GM21529 (cell line): ENCODE results near the gene PHLDB2.

Source experiments
- ATAC-seq: cut with Tn5 transposase; IDR thresholded peaks from one replicate; pipeline ENCODE4 v1.9.1; 2021; ENCODE audit not compliant: unreplicated experiment

The PHLDB2 gene

DNA sequence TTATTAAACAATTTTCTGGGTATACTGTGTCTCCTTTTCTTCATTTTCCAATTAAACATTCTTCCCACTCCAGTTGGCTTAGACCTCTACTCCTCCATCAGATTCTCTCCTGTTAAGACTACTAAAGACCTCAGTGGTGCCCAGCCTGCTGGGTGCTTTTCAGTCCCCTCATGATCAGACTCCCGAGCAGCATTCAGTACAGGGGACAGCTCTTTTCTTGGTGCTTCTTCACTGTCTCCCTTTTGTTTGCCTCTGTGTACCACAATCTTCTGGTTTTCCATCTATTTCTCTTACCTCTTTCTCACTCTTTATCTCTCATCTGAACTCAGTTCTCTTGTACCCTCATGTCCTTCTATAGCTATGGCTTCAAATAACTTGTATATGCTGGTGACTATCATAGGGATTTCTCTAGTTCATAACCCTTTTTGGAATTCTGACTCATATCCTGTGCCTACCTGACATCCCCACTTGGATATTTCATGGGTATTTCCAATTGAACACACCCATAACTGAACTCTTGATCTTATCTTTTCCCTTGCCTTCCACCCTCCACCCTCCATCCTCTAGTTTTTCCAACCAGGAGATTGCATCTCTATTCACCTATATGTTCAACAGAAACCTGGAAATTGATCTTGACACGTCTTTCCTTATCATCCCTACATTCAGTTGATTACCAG, 64.2 kb downstream of the PHLDB2 start:
- no peak for ATAC-seq

DNA sequence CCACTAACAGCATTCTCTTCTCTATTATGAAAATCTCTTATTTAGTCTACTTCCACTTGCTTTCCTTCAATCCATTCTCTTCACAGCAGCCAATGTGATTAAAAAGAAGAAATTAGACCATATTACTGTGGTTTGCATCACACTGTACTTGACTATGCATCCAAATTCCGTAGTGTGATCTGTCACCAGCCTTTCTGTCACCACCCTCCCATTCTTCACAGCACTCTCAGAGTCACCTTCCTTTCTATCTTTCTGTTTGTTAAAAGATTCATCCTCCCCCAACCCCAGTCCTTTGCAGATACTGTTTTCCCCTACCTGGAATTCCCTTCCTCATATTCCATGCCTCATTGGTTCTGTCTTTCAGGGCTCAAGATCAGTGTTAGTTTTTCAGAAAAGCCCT, 64.7 kb downstream of the PHLDB2 start:
- no peak for ATAC-seq

DNA sequence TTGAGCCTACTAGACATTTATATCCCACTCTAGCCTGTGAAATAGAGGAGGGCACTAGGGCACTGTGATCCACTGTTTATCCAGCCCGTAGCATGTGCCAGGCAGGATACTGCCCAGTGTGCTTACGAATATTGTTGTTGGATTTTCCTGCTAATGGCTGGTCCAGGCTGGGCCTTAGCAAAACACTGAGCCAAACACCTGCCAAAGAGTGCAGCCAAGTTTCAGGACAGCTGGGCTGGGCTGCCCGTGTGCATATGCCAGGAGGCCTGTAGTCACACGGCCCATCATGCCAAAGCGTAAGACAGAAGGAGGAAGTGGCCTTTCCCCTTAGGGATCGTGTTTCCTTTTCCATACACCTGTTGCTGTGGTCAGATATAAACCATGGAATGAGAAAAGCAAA, 65.2 kb downstream of the PHLDB2 start:
- no peak for ATAC-seq

DNA sequence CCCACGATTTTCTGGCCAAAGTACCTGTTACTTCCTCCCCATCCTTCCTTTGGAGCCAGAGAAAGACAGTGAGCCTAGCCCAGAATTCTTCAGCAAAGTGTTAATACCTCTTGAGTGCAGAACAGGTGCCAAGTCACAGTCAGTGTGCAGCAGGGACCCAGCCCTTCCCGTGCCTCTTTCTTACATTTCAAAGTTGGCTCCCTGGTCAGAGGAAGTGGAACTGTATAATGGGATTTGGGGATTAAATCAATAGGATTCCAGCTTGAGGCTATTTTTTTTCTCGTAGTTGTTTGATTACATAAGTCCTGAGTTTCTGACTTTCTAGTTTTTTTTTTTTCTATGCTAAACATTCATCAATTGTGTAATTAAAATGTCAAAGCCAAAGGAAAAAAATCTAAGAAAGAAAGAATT, 67.2 kb downstream of the PHLDB2 start:
- no peak for ATAC-seq

DNA sequence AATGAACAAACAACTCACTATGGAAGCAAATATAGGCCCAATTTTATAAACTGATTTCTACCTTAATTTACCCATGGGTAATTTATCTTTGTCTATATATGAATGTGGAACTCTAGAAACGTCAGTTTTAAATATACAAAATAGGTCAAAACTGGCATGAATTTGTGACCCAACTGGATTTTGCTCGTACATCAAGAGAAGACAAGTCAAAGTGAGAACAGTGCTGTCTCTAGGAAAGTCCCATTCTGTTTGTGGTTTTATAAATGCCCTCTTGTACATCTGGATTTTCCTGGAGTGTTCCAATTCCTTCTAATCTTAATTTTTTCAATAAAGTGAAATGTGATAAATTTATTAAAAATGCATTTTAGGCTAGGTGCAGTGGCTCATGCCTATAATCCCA, 69.5 kb downstream of the PHLDB2 start:
- ATAC-seq, result no peak

DNA sequence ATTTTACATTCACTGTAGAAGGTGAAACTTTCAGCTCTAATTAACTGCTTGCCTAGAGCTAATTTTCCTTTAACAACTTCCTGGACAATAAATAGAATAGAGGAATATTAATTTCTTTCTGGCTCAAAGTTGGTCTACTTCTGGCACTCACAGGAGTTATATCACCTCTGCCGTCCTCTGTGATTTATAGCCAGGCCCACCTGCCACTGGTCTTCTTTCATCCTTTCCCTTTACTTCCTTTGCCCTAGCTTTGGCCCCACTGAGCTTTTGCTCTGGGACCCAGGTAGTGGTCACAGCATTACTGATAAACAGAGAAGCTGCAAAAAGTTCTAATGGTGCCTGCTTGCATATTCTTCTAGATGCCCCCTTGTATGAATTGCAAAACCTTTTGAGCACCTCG, 70.4 kb downstream of the PHLDB2 start:
- no peak for ATAC-seq

DNA sequence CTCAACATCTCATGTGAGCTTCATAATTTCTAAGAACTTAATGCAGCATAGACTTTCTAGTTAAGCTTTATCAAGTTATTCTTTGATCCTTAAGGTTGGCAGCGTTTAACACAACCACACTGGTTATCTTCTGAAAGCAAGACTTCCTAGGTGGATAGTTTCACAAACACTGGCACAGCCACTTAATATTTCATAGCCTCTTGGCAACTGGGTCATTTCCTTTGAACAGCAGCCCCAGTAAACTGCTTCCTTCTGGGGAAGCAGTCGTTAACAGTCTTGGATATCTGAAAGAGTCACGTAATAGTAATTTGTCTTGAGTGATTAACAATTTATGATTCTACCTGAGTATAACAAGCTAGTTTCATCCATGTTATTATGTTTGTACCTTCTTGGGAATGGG, 73.9 kb downstream of the PHLDB2 start:
- no peak for ATAC-seq

DNA sequence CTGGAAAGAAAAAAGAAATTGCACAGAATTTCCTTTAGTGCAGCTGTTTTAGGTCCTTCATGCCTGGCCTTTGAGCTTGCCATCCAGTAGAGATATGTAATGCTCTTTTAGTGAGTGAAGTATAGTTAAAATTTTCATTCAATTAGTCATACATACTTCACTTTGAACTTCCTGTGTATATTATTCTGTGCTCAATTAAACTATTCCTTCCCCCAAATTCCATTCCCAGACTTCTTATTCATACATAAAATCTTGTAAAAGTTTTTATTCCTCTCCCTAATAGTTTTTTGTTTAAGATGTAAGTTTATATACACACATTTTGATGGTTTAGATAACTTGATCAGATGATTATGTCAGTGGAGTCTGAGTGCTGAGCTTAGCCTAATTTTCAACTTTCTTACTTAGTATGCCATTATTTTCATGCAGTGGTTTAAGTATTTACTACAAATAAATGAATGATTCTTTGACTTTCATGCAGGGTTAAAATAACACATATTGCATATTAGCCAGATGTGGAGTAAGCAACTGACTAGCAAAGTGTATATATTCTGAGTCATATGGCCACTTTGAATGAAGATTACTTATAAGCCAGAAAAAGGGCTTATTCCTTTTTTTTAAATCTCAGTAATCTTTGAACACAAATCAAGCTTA, 77.3 kb downstream of the PHLDB2 start:
- ATAC-seq, result no peak

DNA sequence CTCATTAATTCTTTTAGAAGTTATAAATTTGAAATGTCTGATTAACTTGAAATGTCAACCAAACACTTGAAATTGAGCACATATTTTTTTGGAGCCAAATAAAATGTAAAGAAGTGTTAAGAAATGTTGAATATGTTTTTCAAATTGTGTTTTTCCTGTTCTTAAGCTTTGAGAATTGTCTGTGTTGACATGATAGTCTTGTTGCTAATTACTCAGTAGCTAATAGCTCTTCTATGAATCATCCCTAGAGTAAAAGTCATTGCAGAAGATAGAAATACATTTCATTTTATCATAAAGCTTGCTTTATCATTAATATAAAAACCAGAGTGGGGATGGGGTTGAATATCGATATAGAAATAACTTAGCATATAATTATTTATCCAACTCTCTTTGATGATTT, 77.9 kb downstream of the PHLDB2 start:
- ATAC-seq, result no peak

DNA sequence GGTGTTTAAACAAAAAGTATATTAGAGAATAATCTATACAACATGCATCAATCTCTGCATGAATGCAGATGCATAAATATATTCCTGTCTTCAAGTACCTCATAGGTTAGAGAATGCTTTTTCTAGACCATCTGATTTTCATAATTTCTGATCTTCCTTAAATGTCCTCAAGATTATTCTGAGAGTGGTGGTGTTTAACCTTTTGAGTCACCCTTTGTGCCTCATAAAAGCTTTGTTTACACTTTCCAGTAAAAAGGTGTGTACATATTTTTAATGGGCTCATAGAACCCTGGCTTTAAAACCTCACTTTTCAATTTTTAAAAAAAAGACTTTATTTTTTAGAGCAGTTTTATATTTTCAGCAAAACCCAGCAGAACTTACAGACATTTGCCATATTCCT, 78.8 kb downstream of the PHLDB2 start:
- no peak for ATAC-seq

DNA sequence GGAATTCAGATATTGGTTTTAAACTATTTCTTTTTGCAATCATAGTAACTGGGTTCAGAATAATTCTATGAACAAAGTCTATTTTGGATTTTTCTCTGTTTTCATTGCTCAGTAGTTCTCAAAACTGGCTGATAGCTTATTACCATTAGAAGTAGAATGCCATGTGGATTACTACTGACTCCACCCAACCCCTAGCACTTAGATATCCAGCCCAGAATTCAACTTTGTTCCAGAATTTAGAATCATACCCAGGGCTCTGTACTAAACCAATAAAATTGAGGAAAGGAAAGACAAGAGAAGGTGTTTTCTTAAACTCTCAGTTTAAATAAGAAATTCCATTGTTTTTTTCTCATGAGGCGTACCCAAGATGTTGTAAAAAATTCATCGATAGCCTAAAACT, 80.8 kb downstream of the PHLDB2 start:
- ATAC-seq, result no peak

DNA sequence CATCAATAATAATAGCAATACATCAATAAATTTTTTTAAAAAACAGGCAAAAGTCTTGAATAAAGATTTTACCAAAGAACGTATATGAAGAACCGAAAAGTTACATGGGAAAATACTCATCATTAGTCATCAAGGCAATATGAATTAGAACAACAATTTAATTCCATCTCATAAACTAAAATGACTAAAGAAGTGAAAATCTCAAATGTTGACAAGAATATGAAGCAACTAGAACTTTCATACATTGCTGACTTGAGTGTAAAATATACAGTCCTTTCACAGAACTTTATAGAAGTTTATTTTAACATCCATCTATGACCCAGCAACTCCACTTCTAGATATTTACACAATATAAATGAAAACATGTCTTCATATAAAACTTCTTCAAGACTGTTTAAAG, 84.5 kb downstream of the PHLDB2 start:
- ATAC-seq, result no peak

DNA sequence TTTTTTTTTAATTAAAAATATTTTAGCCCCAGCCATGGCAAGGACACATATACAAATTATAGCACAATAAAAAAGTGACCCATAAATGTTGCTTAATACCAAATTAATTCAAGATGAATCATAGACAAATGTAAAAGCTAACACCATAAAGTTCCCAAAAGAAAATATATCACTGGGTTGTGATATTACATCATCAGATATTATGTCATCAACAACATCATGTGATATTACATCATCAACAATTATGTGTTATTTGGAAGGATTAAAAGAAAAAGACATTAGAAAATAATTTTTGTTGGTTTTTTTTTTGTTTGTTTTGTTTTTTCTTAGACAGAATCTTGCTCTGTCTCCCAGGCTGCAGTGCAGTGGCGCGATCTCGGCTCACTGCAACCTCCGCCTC, 85.3 kb downstream of the PHLDB2 start:
- no peak for ATAC-seq

DNA sequence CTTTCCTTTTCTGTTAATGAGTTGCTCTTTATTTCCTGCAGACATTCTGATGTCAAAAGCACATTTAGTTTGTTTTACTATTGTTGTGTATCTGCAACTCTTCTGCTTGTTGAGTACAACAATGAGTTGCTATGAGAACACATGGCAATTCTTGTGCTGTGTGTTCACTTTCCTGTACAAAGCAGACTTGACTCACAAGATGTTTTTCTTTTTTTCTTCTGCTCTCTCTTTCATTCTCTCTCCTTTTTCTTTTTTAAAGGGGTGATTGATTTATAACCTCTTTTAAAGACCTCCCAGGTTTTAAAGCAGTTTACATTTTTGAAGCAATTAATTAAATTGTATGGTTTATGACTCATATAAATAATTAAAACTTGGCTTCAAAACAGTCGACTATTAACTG, 88.2 kb downstream of the PHLDB2 start:
- ATAC-seq, result no peak

DNA sequence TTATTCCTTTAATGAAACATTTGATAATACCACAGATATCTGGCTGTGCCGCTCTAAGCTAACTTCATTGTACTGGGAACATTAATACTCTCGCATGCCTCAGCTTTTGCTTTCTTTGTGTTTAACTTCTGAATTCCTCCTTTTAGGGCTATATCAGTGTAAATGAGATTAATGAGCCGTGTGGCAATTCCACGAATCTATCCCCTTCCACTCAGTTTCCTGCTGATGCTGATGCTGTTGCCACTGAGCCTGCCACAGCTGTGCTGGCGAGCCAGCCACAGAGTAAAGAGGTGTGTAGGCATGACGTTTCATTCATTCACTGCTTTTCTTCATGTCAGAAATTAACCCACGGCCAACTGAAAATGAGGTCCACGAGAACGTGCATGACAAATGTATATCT, 89.7 kb downstream of the PHLDB2 start:
- no peak for ATAC-seq

DNA sequence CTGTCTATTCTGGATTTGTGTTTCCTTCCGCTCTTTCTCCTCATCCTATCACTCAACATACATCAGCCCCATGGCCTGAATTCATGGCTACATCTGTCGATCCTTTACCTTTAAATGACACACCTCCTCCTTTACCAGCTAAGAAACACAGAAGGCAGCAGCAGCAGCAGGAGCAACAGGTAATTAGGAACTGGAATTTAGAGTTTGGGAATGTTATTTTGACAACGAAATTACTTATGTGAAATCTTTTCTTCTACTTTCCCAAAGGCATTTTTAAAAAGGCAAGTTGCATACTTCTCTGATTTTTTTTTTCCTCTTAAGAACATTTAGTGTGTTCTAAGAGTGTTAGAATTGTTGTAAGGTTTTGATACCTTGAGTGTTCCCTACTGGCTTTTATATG, 90.6 kb downstream of the PHLDB2 start:
- no peak for ATAC-seq

DNA sequence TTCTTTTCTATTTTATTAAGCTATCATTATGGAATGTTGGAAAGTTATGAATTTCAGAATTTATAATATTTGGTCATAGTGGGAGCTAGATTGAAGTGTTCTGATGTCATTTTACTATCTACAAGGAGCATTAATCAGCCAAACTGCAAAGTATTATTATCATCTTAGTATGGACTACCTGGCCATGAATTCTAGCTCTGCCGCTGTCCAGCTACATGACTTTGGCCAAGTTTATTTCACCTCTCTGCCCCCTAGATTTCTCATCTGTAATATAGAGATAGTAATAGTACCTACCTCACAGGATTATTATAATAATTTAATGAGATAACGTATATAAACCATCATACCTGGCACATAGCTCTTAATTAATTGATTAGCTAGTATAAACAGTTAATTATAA, 92.0 kb downstream of the PHLDB2 start:
- ATAC-seq, result no peak

DNA sequence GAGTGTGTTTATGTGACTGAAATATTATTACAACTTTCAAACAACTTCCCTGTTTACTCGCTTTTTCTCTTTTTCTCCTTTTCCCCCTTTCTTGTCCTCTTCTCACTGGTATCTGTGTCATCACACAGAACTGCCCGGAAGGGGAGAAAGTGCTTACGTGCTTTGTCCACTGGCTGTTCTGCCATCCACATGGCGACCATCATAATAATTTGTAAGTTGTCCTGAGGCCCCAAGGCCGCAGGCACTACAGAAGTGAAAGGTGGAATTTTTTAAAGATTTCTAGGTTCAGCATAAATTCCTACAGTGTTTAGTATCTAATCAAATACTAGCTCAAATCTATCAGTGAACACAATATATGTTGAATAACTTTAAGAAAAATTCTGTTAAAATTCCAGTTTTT, 93.0 kb downstream of the PHLDB2 start:
- ATAC-seq, result no peak

DNA sequence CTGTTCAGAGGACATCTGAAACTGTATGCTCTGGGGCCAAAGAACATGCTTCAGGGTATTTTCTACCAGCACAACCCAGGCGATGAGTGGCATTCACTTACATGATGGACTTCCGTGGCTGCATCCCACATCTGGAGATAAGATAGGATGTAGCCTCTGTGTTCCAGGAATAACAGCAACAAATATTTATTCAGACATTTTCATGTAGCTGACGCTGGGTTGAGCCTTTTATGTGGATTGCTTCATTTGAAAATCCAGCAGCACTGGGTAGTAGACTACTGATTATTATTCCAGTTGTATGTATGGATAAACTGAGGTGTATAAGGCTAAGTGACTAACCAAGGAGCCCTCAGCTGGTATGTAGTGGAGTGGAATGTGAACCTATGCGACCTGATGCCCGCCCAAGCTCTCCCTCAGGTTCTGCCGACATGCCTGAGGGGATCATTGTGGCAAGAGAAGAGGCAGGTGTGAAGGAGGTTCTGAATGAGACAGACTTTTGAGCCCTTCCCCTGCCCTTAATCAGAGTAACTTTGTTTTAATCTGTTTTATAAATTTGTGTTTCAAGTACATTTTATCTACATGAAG, 93.9 kb downstream of the PHLDB2 start:
- no peak for ATAC-seq

DNA sequence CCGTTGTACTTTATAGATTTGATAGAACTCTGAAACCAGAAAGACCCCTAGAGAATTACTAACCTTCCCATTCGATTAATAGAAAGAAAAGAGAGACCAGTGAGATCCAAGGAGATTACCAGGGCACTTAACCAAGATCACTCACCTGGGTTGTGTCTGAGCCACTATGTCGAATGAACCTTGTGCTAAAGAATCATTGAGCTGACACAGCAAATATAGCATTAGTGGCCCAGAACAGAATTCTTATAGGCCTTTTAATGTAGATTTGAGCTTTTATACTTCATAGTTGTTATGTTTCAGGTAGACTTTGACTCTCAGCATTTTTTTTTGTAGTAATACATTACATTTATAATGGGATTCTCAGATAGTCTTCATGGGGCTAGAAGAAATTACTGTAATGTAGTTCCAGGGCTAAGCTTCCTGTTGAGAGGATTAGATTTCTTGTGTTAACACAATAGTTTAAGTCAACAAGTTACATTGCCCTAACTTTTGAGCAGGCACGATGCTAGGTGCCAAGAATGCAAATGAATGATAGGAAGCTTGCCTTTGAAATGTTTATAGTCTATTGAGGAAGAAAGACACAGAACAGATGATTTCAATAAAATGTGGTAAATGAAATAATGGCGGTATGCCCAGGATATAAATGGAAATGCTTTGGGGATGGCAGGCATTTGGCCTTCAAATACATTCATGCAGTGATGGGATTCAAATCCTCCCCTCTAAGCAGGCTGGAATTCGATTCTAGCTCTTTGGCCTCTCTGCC, 95.3 kb downstream of the PHLDB2 start:
- no peak for ATAC-seq

DNA sequence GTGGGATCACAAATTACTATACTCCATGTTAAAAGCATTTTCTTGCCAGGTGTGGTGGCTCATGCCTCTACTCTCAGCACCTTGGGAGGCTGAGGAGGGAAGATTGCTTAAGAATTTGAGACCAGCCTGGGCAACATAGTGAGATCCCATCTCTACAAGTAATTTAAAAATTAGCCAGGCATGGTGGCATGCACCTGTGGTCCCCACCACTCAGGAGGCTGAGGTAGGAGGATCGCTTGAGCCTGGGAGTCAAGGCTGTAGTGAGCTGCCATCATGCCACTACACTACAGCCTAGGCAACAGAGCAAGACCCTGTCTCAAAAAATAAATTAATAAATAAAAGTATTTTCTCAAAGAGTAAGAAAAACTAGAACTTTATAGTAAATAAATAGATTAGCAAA, 96.8 kb downstream of the PHLDB2 start:
- ATAC-seq, result no peak

DNA sequence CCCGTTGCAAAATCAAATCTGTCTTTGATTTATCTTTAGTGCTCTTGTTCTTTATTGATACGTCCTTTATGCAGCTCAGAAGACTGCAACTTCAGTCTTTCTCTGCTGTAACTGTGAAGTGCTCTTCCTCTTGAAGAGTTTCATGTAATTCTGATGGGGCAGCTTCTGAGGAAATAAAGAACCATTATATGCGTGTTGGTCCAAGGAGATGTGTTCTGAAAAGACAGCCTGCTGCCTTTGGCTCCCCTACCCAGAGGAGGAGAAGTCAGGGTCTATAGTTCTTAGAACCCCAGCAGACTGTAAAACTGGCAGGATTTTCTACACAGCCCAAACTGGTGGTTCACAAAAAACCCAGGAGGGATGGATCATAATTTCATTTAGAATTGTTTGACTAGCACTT, 97.4 kb downstream of the PHLDB2 start:
- ATAC-seq, result no peak
